HEK293 (cell line): Measurements from ENCODE around the gene TNFRSF6B.

Experiments
- GLI4 ChIP-seq: fragments of 450-650 bp; formaldehyde crosslinking; IDR thresholded peaks from 2 replicates; pipeline ENCODE4 v1.5.1; 2016; ENCODE audit warnings: missing biosample characterization, missing genetic modification characterization
- KLF1 ChIP-seq: fragments of 450-650 bp; formaldehyde crosslinking; IDR thresholded peaks from 2 replicates; pipeline ENCODE4 v1.5.1; 2016; ENCODE audit warnings: missing biosample characterization, missing genetic modification characterization
- MEIS1 ChIP-seq: sonication (generic); formaldehyde crosslinking; IDR thresholded peaks from 2 replicates; pipeline ENCODE4 v1.8.1; 2022; ENCODE audit warnings: missing genetic modification reagents, mild to moderate bottlenecking, borderline replicate concordance
- OSR2 ChIP-seq: fragments of 450-650 bp; formaldehyde crosslinking; IDR thresholded peaks from 2 replicates; pipeline ENCODE4 v1.5.1; 2016; ENCODE audit warnings: missing biosample characterization, missing genetic modification characterization
- PRDM1 ChIP-seq: fragments of 450-650 bp; formaldehyde crosslinking; IDR thresholded peaks from 2 replicates; pipeline ENCODE4; 2016; ENCODE audit warnings: missing biosample characterization, missing genetic modification characterization
- WT1 ChIP-seq: fragments of 450-650 bp; formaldehyde crosslinking; IDR thresholded peaks from 2 replicates; pipeline ENCODE4 v1.5.1; 2016; ENCODE audit warnings: missing biosample characterization, missing genetic modification characterization
- YY2 ChIP-seq: fragments of 450-650 bp; formaldehyde crosslinking; IDR thresholded peaks from 2 replicates; pipeline ENCODE4 v1.5.1; 2016; ENCODE audit warnings: missing biosample characterization, missing genetic modification characterization
- ZBTB17 ChIP-seq: fragments of 450-650 bp; formaldehyde crosslinking; IDR thresholded peaks from 2 replicates; pipeline ENCODE4 v1.5.1; 2016; ENCODE audit warnings: missing biosample characterization, missing genetic modification characterization
- ZBTB20 ChIP-seq: fragments of 450-650 bp; formaldehyde crosslinking; IDR thresholded peaks from 2 replicates; pipeline ENCODE4 v1.5.1; 2016; ENCODE audit warnings: missing biosample characterization, missing genetic modification characterization
- ZIC2 ChIP-seq: fragments of 450-650 bp; formaldehyde crosslinking; IDR thresholded peaks from 2 replicates; pipeline ENCODE4 v1.5.1; 2016; ENCODE audit warnings: missing biosample characterization, missing genetic modification characterization
- ZNF138 ChIP-seq: fragments of 450-650 bp; formaldehyde crosslinking; IDR thresholded peaks from 2 replicates; pipeline ENCODE4 v1.5.1; 2016; ENCODE audit warnings: missing biosample characterization, missing genetic modification characterization, borderline replicate concordance
- ZNF146 ChIP-seq: fragments of 450-650 bp; formaldehyde crosslinking; IDR thresholded peaks from 2 replicates; pipeline ENCODE4 v1.5.1; 2016; ENCODE audit warnings: missing biosample characterization, missing genetic modification characterization
- ZNF155 ChIP-seq: fragments of 450-650 bp; formaldehyde crosslinking; IDR thresholded peaks from 2 replicates; pipeline ENCODE4 v1.5.1; 2016; ENCODE audit warnings: missing biosample characterization, missing genetic modification characterization
- ZNF175 ChIP-seq: fragments of 450-650 bp; formaldehyde crosslinking; IDR thresholded peaks from 2 replicates; pipeline ENCODE4 v1.5.1; 2016; ENCODE audit warnings: missing biosample characterization, missing genetic modification characterization
- ZNF184 ChIP-seq: fragments of 450-650 bp; IDR thresholded peaks from 2 replicates; pipeline ENCODE4 v1.5.1; 2018; ENCODE audit warnings: missing biosample characterization, mild to moderate bottlenecking, missing genetic modification characterization
- ZNF19 ChIP-seq: fragments of 450-650 bp; formaldehyde crosslinking; IDR thresholded peaks from 2 replicates; pipeline ENCODE4; 2016; ENCODE audit warnings: missing biosample characterization, missing genetic modification characterization, low read depth
- ZNF214 ChIP-seq: fragments of 450-650 bp; formaldehyde crosslinking; IDR thresholded peaks from 2 replicates; pipeline ENCODE4 v1.5.1; 2017; ENCODE audit warnings: missing biosample characterization, mild to moderate bottlenecking, missing genetic modification characterization, borderline replicate concordance
- ZNF223 ChIP-seq: fragments of 450-650 bp; formaldehyde crosslinking; IDR thresholded peaks from 2 replicates; pipeline ENCODE4 v1.5.1; 2016; ENCODE audit warnings: missing biosample characterization, missing genetic modification characterization
- ZNF248 ChIP-seq: fragments of 450-650 bp; formaldehyde crosslinking; IDR thresholded peaks from 2 replicates; pipeline ENCODE4 v1.5.1; 2017; ENCODE audit warnings: missing biosample characterization, missing genetic modification characterization
- ZNF350 ChIP-seq: fragments of 450-650 bp; formaldehyde crosslinking; IDR thresholded peaks from 2 replicates; pipeline ENCODE4 v1.5.0; 2017; ENCODE audit warnings: missing biosample characterization, mild to moderate bottlenecking, missing genetic modification characterization
- ZNF354C ChIP-seq: fragments of 450-650 bp; formaldehyde crosslinking; IDR thresholded peaks from 2 replicates; pipeline ENCODE4 v1.5.1; 2016; ENCODE audit warnings: missing biosample characterization, missing genetic modification characterization, low read depth, borderline replicate concordance
- ZNF37A ChIP-seq: fragments of 450-650 bp; IDR thresholded peaks from 2 replicates; pipeline ENCODE4 v1.5.1; 2018; ENCODE audit warnings: missing biosample characterization, missing genetic modification characterization
- ZNF391 ChIP-seq: fragments of 450-650 bp; formaldehyde crosslinking; IDR thresholded peaks from 2 replicates; pipeline ENCODE4 v1.5.1; 2016; ENCODE audit warnings: low read depth, missing biosample characterization, missing genetic modification characterization, borderline replicate concordance
- ZNF394 ChIP-seq: fragments of 450-650 bp; formaldehyde crosslinking; IDR thresholded peaks from 2 replicates; pipeline ENCODE4 v1.5.1; 2016; ENCODE audit warnings: missing biosample characterization, missing genetic modification characterization, mild to moderate bottlenecking, moderate library complexity, borderline replicate concordance
- ZNF404 ChIP-seq: fragments of 450-650 bp; formaldehyde crosslinking; IDR thresholded peaks from 2 replicates; pipeline ENCODE4 v1.5.1; 2017; ENCODE audit warnings: missing biosample characterization, missing genetic modification characterization
- ZNF416 ChIP-seq: fragments of 450-650 bp; formaldehyde crosslinking; IDR thresholded peaks from 2 replicates; pipeline ENCODE4 v1.5.1; 2016; ENCODE audit warnings: missing biosample characterization, missing genetic modification characterization
- ZNF529 ChIP-seq: fragments of 450-650 bp; formaldehyde crosslinking; IDR thresholded peaks from 2 replicates; pipeline ENCODE4 v1.5.1; 2017; ENCODE audit warnings: missing genetic modification characterization, missing biosample characterization; ENCODE audit not compliant: insufficient replicate concordance
- ZNF558 ChIP-seq: fragments of 450-650 bp; formaldehyde crosslinking; IDR thresholded peaks from 2 replicates; pipeline ENCODE4 v1.5.1; 2016; ENCODE audit warnings: missing biosample characterization, missing genetic modification characterization
- ZSCAN23 ChIP-seq: fragments of 450-650 bp; formaldehyde crosslinking; IDR thresholded peaks from 2 replicates; pipeline ENCODE4 v1.5.1; 2016; ENCODE audit warnings: missing biosample characterization, missing genetic modification characterization
- ZXDB ChIP-seq: fragments of 450-650 bp; formaldehyde crosslinking; IDR thresholded peaks from 2 replicates; pipeline ENCODE4 v1.5.1; 2016; ENCODE audit warnings: missing biosample characterization, missing genetic modification characterization
- TF ChIP-seq, protein P1 (sequence below): fragments of 450-650 bp; formaldehyde crosslinking; IDR thresholded peaks from 2 replicates; pipeline ENCODE4 v1.5.1; 2016; ENCODE audit warnings: missing biosample characterization, missing genetic modification characterization, borderline replicate concordance
- TF ChIP-seq, protein P2 (sequence below): fragments of 450-650 bp; IDR thresholded peaks from 2 replicates; pipeline ENCODE4 v1.5.1; 2018; ENCODE audit warnings: missing biosample characterization, mild to moderate bottlenecking, missing genetic modification characterization
- TF ChIP-seq, protein P3 (sequence below): fragments of 450-650 bp; formaldehyde crosslinking; IDR thresholded peaks from 2 replicates; pipeline ENCODE4 v1.5.1; 2016; ENCODE audit warnings: missing biosample characterization, missing genetic modification characterization, borderline replicate concordance
- TF ChIP-seq, protein P4 (sequence below): fragments of 450-650 bp; formaldehyde crosslinking; IDR thresholded peaks from 2 replicates; pipeline ENCODE4 v1.5.1; 2016; ENCODE audit warnings: missing biosample characterization, missing genetic modification characterization

Gene TNFRSF6B

DNA sequence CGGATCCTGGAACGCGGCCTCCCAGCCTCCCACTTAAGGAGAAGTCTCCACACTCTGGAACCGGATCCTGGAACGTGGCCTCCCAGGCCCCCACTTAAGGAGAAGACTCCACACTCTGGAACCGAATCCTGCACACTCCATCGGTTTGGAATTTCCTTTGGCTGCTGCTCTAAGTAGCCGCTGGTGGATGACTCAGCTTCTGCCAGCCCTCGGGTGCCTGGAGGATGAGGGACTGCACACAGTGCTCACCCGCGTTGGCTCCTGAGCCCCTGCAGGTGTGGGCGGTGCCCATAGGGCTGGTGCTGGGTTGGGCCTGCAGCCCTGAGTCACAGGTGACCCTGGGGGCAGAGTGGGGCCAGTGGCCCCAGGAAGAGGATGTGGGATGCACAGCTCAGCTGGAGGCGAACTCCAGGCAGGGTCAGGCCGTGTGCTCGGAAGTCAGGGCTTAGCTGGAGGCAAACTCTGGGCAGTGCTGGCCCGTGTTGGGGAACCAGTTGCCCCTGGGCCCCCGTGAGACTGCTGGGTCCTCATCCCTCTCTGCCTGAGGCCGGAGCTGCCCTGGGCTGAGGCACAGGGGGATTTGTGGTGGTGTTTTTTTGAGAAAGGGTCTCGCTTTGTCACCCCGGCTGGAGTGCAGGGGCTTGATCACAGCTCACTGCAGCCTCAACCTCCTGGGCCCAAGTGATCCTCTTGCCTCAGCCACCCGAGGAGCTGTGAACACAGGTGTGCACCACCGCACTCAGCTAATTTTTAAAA is 13.9 kb upstream of the TNFRSF6B start (continued):
- TF ChIP-seq ZNF138 (tag by site-specific recombination): no peak
- peak; percentile 96 for TF ChIP-seq ZIC2 (tag by site-specific recombination)
- no peak for TF ChIP-seq YY2 (tag by site-specific recombination)
- no peak for TF ChIP-seq ZBTB17
- no peak for TF ChIP-seq ZNF404 (tag by site-specific recombination)
- TF ChIP-seq ZNF184 (tag by site-specific recombination): no peak
- TF ChIP-seq ZNF223 (tag by site-specific recombination): no peak
- TF ChIP-seq ZNF214 (tag by site-specific recombination): no peak
- TF ChIP-seq ZNF391 (tag by site-specific recombination): no peak
- no peak for TF ChIP-seq ZNF175
- TF ChIP-seq ZNF558 (tag by site-specific recombination): no peak
- TF ChIP-seq, protein P1, sequence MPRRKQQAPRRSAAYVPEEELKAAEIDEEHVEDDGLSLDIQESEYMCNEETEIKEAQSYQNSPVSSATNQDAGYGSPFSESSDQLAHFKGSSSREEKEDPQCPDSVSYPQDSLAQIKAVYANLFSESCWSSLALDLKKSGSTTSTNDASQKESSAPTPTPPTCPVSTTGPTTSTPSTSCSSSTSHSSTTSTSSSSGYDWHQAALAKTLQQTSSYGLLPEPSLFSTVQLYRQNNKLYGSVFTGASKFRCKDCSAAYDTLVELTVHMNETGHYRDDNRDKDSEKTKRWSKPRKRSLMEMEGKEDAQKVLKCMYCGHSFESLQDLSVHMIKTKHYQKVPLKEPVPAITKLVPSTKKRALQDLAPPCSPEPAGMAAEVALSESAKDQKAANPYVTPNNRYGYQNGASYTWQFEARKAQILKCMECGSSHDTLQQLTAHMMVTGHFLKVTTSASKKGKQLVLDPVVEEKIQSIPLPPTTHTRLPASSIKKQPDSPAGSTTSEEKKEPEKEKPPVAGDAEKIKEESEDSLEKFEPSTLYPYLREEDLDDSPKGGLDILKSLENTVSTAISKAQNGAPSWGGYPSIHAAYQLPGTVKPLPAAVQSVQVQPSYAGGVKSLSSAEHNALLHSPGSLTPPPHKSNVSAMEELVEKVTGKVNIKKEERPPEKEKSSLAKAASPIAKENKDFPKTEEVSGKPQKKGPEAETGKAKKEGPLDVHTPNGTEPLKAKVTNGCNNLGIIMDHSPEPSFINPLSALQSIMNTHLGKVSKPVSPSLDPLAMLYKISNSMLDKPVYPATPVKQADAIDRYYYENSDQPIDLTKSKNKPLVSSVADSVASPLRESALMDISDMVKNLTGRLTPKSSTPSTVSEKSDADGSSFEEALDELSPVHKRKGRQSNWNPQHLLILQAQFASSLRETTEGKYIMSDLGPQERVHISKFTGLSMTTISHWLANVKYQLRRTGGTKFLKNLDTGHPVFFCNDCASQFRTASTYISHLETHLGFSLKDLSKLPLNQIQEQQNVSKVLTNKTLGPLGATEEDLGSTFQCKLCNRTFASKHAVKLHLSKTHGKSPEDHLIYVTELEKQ (tag by site-specific recombination): no peak
- no peak for TF ChIP-seq MEIS1 (CRISPR knock-in tag)
- TF ChIP-seq ZNF155: no peak
- no peak for TF ChIP-seq ZNF529 (tag by site-specific recombination)
- TF ChIP-seq ZNF146 (tag by site-specific recombination): no peak
- no peak for TF ChIP-seq ZNF248
- no peak for TF ChIP-seq ZSCAN23 (tag by site-specific recombination)
- no peak for TF ChIP-seq PRDM1 (tag by site-specific recombination)
- TF ChIP-seq, protein P2, sequence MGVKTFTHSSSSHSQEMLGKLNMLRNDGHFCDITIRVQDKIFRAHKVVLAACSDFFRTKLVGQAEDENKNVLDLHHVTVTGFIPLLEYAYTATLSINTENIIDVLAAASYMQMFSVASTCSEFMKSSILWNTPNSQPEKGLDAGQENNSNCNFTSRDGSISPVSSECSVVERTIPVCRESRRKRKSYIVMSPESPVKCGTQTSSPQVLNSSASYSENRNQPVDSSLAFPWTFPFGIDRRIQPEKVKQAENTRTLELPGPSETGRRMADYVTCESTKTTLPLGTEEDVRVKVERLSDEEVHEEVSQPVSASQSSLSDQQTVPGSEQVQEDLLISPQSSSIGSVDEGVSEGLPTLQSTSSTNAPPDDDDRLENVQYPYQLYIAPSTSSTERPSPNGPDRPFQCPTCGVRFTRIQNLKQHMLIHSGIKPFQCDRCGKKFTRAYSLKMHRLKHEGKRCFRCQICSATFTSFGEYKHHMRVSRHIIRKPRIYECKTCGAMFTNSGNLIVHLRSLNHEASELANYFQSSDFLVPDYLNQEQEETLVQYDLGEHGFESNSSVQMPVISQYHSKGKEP (tag by site-specific recombination): no peak
- peak; percentile 35; the same call in 1 of the 2 replicates for TF ChIP-seq OSR2 (tag by site-specific recombination)
- TF ChIP-seq ZNF350 (tag by site-specific recombination): no peak
- peak; percentile 41; the same call in 1 of the 2 replicates for TF ChIP-seq ZNF394 (tag by site-specific recombination)
- no peak for TF ChIP-seq ZNF416
- TF ChIP-seq, protein P3, sequence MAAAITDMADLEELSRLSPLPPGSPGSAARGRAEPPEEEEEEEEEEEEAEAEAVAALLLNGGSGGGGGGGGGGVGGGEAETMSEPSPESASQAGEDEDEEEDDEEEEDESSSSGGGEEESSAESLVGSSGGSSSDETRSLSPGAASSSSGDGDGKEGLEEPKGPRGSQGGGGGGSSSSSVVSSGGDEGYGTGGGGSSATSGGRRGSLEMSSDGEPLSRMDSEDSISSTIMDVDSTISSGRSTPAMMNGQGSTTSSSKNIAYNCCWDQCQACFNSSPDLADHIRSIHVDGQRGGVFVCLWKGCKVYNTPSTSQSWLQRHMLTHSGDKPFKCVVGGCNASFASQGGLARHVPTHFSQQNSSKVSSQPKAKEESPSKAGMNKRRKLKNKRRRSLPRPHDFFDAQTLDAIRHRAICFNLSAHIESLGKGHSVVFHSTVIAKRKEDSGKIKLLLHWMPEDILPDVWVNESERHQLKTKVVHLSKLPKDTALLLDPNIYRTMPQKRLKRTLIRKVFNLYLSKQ (tag by site-specific recombination): no peak
- TF ChIP-seq, protein P4, sequence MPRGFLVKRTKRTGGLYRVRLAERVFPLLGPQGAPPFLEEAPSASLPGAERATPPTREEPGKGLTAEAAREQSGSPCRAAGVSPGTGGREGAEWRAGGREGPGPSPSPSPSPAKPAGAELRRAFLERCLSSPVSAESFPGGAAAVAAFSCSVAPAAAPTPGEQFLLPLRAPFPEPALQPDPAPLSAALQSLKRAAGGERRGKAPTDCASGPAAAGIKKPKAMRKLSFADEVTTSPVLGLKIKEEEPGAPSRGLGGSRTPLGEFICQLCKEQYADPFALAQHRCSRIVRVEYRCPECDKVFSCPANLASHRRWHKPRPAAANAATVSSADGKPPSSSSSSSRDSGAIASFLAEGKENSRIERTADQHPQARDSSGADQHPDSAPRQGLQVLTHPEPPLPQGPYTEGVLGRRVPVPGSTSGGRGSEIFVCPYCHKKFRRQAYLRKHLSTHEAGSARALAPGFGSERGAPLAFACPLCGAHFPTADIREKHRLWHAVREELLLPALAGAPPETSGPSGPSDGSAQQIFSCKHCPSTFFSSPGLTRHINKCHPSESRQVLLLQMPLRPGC (tag by site-specific recombination): no peak
- no peak for TF ChIP-seq WT1
- peak; percentile 40; the same call in 1 of the 2 replicates for TF ChIP-seq ZXDB (tag by site-specific recombination)
- no peak for TF ChIP-seq ZNF37A (tag by site-specific recombination)
- TF ChIP-seq GLI4 (tag by site-specific recombination): no peak
- TF ChIP-seq ZBTB20 (tag by site-specific recombination): no peak
- TF ChIP-seq ZNF19: no peak
- TF ChIP-seq KLF1 (tag by site-specific recombination): no peak
- no peak for TF ChIP-seq ZNF354C (tag by site-specific recombination)
